Ishikawa (cell line): ENCODE data around the gene PTPRE.

Experiments used
- EP300 ChIP-seq: IDR thresholded peaks from 2 replicates; pipeline ENCODE4 v1.6.1; 2012; ENCODE audit warnings: borderline replicate concordance
- RAD21 ChIP-seq: IDR thresholded peaks from 2 replicates; pipeline ENCODE4 v1.6.1; 2012; ENCODE audit warnings: low read depth
- TF ChIP-seq, protein P1 (sequence below): IDR thresholded peaks from 2 replicates; pipeline ENCODE4 v1.6.1; 2012
- TF ChIP-seq, protein P2 (sequence below): IDR thresholded peaks from 2 replicates; pipeline ENCODE4 v1.6.1; 2012
- TF ChIP-seq, protein P3 (sequence below): IDR thresholded peaks from 2 replicates; pipeline ENCODE4 v1.6.1; 2012; ENCODE audit warnings: low read depth, mild to moderate bottlenecking

DNA sequence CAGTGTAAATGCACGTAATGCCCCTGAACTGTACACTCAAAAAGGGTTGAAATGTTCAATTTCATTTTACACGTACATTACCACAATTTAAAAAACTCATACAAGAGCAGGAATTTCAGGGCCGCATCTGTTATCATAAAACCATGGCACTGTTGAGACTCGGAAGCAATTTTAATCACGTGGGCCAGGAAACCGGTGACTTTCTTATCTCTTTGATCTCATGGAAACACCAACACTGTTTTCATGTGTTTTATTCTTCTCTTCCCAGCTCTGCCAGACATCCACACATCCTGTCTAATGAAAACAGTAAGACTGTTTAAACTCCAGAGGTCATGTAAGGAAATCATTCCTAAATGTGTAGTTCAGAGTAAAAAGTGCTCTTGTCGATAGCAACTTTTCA is 35.9 kb downstream of the PTPRE start:
- TF ChIP-seq, protein P1, sequence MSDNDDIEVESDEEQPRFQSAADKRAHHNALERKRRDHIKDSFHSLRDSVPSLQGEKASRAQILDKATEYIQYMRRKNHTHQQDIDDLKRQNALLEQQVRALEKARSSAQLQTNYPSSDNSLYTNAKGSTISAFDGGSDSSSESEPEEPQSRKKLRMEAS: no peak
- TF ChIP-seq RAD21 (no peak), EP300 (no peak)
- TF ChIP-seq, protein P2, sequence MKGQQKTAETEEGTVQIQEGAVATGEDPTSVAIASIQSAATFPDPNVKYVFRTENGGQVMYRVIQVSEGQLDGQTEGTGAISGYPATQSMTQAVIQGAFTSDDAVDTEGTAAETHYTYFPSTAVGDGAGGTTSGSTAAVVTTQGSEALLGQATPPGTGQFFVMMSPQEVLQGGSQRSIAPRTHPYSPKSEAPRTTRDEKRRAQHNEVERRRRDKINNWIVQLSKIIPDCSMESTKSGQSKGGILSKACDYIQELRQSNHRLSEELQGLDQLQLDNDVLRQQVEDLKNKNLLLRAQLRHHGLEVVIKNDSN: no peak
- TF ChIP-seq, protein P3, sequence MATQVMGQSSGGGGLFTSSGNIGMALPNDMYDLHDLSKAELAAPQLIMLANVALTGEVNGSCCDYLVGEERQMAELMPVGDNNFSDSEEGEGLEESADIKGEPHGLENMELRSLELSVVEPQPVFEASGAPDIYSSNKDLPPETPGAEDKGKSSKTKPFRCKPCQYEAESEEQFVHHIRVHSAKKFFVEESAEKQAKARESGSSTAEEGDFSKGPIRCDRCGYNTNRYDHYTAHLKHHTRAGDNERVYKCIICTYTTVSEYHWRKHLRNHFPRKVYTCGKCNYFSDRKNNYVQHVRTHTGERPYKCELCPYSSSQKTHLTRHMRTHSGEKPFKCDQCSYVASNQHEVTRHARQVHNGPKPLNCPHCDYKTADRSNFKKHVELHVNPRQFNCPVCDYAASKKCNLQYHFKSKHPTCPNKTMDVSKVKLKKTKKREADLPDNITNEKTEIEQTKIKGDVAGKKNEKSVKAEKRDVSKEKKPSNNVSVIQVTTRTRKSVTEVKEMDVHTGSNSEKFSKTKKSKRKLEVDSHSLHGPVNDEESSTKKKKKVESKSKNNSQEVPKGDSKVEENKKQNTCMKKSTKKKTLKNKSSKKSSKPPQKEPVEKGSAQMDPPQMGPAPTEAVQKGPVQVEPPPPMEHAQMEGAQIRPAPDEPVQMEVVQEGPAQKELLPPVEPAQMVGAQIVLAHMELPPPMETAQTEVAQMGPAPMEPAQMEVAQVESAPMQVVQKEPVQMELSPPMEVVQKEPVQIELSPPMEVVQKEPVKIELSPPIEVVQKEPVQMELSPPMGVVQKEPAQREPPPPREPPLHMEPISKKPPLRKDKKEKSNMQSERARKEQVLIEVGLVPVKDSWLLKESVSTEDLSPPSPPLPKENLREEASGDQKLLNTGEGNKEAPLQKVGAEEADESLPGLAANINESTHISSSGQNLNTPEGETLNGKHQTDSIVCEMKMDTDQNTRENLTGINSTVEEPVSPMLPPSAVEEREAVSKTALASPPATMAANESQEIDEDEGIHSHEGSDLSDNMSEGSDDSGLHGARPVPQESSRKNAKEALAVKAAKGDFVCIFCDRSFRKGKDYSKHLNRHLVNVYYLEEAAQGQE: no peak
